NCI-H446 treated with DMSO at 0.1 percent for 48 hours (cell line): ENCODE data around the gene SLC22A1.
"Not testable (repeated sequence)": the region's sequence is repeated elsewhere in the genome, so short reads cannot be mapped to it uniquely, and the experiment has no call there.

Experiments used
- DNase-seq: peaks from one replicate; lab custom pipeline; 2025; lab: John Stamatoyannopoulos, UW

The SLC22A1 gene

DNA sequence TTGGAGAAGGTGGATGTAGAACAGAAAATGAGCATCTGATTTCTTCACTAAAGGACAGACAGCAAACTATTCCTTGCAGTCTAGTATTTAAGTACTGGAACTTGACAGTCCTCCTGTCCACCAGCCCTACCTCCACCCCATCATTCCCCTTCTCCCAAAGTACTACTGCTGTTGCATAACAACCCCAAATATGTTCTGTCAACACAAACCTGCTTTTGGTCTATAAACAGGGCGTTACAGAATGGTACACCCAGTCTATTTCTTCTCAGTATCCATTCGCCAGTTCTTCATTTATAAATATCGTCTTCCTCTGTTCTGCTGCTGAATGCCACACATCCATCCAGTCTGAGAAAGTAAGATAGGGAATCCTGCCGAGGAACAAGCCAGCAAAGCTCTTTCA lies 27.7 kb upstream of the SLC22A1 start:
- no peak for DNase-seq

DNA sequence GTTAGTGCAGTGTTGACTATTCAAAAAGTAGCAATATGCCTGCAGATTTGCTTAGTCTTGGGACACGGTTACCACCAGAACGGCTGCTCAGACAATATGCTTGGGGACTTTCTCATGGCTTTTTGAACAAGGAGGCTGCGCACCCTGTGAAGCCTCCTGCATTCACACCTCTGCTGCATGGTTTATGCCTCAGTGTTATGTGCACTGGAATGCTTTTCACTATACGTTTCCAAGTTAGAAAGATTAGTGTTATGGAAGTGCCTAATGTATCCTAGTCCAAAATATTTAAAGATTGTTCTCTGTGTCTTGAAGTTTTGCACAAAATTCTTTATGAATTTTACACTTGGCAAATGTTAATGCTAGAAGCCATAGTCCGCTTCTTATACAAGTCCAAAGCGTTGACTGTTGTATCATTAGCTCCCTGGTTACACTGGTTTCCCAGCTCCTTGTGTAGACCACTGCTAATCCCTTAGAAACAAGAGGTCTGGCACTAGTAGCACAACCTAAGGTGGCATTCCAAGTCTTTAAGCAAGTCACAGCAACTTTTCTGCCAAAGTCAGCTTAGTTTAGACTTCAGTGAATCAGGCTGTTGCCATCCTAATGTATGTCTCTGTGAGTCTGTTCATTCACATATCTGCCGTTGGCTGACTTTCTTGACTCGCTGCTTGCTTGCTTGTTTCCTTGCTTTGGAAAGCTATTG lies 26.3 kb upstream of the SLC22A1 start:
- DNase-seq, result no peak

DNA sequence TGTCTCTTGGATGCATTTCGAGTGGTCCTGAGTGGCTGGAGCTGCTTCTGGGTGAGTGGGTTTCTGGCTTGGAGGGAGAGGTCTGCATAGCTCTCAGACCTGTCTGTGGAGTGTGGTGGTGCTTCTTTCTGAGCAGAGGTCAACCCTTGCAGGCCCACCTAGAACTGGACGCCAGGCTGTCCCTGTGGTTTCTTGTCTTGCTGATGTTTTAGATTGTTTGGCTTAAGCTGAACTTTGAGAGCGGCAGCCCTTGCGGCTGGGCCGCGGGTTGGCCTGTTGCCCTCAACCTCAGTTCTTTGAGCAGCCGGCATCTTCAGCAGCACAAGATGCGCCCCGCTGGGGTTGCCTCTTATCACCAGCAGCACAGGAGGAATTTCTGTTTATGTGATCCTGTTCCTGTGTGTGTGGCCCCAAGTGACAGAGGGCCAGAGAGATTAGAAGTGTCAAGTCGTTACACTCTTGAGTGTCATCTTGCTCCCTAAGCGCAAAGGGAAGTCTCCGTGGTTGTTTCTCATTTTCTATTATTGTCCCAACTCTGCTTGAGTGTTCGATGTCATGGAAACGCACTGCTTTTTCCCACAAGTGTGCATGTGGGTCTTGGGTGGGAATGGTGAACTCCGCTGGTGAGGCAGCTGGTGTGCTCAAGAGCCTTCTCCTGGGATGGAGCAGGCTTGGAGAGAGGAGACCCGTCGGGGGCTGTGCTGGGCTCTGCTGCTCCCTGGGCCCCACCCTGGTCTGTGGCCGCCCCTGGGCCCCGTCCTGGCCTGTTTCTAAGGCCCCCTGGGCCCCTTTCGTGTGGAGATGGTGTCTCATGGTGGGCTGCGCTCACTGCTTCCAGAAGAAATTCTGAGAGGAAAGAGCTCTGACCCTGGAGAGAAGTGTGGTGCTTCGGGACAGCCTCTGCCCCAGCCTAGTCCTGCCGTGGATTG lies 20.1 kb upstream of the SLC22A1 start:
- no peak for DNase-seq

DNA sequence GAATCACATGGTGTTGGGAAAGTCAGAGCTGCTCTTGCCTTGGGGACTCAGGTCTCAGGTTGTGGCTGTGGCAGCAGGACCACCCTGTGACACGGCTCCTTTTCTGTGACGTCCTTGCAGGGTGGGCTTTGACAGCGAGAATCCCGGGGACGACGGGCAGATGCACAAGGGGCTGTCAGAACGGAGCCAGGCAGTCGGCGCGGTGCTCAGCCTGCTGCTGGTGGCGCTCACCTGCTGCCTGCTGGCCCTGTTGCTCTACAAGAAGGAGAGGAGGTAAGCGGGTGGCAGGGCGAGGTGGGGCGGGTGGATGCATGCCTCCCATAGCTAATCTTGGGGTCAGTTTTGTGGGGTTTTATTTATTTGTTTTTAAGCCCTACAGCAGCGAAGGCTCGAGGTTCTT lies 19.2 kb upstream of the SLC22A1 start:
- no peak for DNase-seq

DNA sequence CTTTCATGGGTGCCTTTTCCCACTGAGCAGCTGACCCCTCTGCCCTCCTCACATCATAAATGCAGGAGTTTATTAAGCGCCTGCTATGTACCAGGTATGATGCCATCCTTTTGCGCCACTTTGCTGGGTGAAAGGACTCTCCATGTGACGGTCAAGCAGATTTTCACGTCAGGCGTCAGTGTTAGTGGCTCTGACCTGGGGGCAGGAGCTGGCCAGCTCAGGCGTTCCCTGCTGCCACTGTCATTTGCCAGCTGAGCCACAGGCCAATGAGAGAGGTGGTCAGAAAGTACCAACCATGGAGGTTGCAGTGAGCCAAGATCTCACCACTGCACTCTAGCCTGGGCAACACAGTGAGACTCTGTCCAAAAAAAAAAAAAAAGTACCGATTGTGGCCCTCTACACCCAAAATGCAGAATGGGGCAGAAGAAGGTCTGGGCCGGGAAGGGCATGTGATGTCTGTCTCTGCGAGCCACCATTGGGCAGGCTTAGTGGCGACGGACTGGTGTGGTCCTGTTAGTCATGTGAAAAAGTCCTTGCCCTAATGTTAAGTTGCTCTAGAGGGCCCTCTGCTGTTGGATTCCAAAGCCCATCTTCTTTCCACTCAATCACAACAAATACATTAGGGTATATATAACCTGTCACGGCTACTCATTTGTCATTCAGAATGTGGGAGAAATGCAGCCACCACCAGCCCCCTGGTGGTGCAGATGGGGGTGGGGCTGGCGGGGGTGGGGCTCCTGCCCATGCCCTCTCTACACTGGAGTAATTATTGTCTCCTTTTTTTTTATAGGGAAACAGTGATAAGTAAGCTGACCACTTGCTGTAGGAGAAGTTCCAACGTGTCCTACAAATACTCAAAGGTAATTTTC lies 18.4 kb upstream of the SLC22A1 start:
- DNase-seq, result no peak

DNA sequence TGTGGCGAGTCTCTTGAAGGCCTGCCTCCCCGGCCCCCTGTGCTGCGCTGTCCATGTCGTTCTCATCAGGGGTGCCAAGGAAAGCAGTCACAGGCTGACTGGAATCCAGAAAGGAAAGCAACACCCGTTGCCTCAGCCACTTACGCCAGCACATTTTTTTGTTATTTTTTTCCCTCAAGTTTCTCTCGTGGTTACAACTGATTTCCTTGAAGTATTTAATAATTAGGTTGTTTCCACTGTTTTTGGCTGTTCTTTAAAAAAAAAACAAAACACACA lies 17.9 kb upstream of the SLC22A1 start:
- no peak for DNase-seq

DNA sequence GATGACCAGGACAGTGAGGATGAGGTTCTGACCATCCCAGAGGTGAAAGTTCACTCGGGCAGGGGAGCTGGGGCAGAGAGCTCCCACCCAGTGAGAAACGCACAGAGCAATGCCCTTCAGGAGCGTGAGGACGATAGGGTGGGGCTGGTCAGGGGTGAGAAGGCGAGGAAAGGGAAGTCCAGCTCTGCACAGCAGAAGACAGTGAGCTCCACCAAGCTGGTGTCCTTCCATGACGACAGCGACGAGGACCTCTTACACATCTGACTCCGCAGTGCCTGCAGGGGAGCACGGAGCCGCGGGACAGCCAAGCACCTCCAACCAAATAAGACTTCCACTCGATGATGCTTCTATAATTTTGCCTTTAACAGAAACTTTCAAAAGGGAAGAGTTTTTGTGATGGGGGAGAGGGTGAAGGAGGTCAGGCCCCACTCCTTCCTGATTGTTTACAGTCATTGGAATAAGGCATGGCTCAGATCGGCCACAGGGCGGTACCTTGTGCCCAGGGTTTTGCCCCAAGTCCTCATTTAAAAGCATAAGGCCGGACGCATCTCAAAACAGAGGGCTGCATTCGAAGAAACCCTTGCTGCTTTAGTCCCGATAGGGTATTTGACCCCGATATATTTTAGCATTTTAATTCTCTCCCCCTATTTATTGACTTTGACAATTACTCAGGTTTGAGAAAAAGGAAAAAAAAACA lies 16.6 kb upstream of the SLC22A1 start:
- DNase-seq, result no peak

DNA sequence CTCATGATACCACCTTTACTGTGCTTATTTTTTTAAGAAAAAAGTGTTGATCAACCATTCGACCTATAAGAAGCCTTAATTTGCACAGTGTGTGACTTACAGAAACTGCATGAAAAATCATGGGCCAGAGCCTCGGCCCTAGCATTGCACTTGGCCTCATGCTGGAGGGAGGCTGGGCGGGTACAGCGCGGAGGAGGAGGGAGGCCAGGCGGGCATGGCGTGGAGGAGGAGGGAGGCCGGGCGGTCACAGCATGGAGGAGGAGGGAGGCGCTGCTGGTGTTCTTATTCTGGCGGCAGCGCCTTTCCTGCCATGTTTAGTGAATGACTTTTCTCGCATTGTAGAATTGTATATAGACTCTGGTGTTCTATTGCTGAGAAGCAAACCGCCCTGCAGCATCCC lies 15.6 kb upstream of the SLC22A1 start:
- no peak for DNase-seq

DNA sequence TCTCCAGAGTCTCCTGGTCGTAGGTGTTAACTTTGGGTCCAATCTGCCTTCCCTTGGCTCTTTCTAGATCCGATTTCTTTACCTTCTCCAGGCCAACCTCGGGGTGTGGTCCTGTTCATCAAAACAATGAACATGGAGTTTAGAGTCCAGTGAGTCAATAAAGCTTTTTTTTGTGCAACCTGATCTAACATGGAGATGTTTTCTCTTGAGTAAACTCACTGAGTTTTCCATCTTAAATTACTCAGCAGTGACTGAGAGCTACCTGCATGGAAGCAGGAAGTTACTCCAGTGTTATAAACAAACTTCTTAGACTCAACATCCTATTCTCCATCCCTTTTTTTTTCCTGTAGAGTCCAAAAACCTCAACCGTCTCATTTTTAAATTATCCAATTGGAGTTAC lies 14.9 kb upstream of the SLC22A1 start:
- DNase-seq, result no peak

DNA sequence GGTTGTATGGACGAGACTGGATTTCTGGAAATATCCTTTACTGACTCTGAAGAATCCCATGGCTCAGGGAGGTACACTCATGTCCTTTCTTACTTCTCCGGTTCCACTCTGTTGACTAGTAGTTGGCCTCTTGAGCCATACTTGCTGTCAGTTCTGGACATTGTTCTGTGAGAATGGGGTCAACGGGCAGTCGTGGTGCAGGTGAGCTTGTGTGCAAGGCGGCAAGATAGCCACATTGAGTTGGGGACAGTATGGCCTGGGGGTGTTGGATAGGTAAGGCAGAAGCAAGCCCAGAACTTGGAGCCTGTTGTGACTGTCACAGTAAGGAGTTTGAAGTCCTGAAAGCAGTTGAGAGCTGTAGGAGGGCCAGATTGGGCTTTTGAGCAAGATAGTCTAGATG lies 13.5 kb upstream of the SLC22A1 start:
- no peak for DNase-seq

DNA sequence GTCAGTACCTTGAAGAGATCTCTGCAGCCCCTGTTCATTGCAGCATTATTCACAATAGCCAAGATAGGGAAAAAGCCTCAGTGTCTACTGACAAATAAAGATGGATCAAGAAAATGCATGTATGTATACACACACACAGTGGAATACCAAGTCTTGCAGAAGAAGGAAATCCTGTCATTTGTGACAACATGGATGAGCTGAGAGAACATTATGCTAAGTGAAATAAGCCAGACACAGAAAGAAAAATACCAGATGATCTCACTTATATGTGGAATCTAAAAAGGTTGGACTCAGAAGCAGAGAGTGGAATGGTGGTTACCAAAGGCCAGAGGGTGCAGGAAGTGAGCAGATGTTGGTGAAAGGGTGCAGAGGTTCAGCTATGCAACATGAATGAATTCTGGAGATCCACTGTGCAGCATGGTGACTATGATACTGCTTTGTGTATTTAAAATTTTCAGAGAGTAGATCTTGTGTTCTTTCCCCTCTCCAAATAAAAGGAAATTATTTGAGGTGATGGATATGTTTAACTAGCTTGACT lies 11.0 kb upstream of the SLC22A1 start:
- no peak for DNase-seq

DNA sequence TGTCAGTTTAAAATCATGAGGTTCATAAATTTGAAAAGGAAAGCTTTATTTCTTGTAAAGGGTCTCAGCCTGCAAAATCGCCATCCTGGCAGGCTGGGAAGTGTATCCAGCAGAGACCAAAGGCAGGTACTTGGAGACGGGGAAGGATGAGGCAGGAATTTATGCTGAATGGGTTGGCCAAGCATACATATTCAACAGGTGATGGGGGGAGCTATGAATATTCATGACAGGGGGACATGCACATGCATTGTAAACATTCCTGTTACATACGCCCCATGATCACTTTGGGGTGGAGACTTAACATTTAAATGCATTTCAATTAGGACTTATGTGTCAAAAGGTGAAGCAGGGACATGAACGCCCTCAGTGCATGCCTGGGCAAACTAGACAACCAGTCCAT lies 9.8 kb upstream of the SLC22A1 start:
- no peak for DNase-seq

DNA sequence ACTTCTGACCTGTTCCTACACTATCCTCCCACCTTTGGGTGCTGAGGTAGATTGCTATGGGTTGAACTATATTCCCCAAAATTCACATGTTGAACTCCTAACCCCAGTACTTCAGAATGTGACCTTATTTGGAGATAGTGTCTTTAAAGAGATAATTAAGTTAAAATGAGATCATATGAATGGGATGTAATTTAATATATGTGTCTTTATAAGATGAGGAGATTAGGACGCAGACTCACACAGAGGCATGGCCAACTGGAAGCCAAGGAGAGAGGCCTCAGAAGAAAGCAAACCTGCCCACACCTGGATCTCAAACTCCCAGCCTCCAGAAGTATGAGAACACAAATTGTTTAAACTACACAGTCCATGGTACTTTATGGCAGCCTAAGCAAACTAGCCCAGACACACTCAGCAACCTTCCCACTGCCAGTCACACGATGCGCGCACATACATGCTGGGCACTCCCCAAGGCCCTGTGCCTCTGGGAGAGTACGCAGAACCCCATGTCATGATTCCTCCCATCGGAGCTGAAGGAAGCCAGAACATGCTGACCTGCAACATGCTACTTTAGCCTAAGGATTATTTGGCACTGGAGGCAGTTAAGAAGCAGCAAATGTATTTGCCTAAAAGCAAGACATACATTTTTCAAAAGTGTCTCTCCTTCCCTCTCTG lies 8.9 kb upstream of the SLC22A1 start:
- DNase-seq, result no peak

DNA sequence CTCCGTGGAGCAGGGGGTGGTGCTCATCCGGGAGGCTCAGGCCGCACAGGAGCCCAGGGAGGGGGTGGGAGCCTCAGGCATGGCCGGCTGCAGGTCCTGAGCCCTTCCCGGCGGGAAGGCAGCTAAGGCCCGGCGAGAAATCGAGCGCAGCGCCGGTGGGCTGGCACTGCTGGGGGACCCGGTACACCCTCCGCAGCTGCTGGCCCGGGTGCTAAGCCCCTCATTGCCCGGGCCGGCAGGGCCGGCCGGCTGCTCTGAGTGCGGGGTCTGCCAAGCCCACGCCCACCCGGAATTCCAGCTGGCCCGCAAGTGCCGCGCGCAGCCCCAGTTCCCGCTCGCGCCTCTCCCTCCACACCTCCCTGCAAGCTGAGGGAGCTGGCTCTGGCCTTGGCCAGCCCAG lies 7.1 kb upstream of the SLC22A1 start:
- not testable (repeated sequence) for DNase-seq

DNA sequence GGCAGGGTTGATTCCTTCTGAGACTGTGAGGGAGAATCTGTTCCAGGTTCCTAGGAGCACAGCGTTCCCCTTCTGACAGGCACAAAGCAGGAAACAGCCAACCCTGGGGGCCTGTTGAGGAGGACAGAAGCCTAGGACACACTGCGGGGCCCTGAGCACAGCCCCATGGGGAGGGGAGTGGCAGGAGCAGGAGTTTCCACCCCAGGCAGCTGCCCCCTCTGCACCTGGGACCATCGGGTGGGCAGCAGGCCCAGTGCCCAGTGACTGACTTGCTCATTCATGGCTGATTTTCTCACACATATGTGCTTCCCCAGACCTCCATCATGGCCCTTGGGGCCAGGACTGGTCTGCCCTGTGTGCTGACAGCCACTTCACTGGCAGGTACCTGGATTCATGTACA lies 6.2 kb upstream of the SLC22A1 start:
- DNase-seq, result no peak

DNA sequence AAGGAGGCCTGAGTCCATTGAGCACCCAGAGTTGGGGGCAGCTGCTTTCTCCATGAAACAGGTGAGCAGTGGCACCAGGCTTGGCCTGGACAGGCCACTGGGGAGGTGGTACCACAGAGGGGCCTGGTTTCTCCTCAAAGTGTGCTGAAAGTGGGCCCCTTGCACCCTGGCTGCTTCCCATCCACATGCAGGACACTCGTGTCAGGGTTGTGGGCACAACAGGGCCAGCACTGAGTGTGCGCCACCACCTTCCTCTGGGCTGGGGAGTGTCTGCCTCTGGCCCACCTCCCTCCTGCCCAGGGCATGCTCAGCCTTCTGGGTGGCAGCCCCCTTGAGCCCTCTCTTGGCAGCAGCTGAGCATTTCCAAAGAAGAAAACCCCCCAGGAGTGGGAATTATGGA lies 5.2 kb upstream of the SLC22A1 start:
- no peak for DNase-seq

DNA sequence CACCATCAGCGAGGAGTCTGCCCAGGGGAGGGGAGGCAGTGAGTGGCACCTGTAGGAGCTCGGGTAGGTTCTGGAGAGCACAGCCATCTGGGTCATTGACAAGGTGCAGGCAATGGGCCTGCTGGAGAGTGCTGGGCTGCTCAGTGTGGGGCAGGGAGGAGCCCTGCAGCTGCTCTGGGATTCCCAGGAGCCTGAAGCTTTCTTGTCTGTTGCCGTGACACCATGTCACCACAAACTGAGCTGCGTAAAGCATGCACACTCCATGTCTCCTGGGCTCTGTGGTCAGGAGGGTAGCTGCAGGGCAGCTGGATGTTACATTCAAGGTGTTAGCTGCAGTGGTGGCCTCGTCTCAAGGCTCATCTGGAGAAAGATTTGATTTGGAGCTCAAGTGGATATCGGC lies 4.5 kb upstream of the SLC22A1 start:
- no peak for DNase-seq

DNA sequence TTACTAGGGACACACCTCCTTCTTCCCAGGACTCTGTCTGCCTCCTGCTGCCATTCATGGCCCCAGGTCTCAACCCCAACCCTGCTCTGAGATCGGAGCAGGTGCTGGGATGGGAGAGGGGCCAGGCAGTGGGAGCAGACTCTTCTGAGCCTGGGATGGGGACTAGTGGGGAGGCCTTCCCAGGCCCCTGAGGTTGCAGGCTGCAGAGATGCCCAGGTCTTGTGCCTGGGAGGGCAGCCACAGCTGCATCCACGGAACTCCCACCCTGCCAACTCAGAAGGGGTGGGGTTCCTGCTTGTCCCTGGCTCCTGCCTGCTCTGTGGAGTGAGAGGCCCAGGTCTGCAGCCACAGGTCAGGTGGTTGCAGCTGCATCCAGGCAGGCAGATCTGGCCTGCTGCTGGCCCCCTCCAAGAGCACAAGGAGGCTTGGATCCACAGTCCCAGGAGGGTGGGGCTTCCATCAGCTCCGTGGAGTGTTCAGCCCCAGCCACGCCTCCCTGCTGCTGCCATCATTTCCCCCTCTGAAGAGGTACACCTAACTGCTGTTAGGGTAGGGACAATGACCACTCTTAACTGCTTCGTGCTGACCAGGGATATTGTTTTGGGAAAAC lies 2.9 kb upstream of the SLC22A1 start:
- DNase-seq, result no peak

DNA sequence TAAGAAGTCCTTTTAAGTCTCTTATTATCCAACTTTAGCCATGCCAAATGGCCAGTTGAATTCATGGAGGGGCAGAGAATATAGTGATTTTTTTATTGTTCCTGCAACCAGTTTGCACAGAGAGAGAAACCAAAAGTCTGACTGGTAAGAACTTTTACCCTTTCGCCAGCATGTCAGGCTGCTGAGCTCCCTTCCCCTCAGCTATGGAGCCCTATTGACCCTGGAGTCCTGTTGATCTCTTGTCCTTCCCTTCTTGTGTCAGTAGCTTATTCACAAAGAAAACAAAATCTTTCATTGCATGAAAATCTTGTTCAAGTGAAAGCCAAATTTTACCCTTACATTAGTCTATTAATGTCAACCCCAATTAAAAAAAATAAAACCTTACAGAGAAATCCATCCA lies 1.5 kb upstream of the SLC22A1 start:
- no peak for DNase-seq

DNA sequence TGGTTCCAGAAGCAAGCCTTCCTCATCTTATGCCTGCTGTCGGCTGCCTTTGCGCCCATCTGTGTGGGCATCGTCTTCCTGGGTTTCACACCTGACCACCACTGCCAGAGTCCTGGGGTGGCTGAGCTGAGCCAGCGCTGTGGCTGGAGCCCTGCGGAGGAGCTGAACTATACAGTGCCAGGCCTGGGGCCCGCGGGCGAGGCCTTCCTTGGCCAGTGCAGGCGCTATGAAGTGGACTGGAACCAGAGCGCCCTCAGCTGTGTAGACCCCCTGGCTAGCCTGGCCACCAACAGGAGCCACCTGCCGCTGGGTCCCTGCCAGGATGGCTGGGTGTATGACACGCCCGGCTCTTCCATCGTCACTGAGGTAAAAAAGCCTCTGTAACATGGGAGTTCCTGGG lies 366 bp downstream of the SLC22A1 start:
- DNase-seq, result no peak

DNA sequence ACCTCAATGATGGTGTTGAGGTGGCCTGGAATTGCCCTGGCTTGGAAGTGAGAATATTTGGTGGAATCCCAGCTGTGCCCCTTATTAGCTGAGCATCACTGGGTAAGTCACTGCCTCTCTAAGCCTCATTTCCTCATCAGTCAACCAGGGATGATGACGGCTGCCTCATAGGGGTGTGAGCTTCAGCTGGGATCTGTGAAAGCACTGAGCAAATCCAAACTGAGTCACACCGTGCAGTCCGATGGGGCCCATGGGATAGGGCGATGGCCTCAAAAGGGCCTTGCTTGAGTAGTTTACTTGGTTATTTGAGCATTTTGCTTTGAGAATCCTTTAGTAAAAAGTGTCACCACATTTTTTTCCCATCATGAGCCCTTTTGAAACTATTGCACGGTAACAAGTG lies 1.1 kb downstream of the SLC22A1 start:
- DNase-seq, result no peak
